Left colon (tissue), 2 donors: ENCODE measurements around the gene PADI3. TPM values are rescaled to one million over a fixed set of nuclear protein-coding genes. Genes with fewer than 3 reads are reported as not detected.

Experiments
- ATAC-seq: fragments of 200-7000 bp; cut with Tn5 transposase; one replicate; pipeline ENCODE4 v1.9.1; 2020; ENCODE audit warnings: mild to moderate bottlenecking, moderate library complexity
- DNase-seq, 2 donors: peaks; one replicate each; pipeline ENCODE4 v3.0.0-alpha.2; 2020
- intact Hi-C, 2 donors: fragments of 100-400 bp; cut with DNase I in 1 of 2; cut with micrococcal nuclease in 1 of 2; formaldehyde crosslinking; loops; one replicate each; pipeline versions ENCODE4 v1.11.2 to v1.14.0; 2022; cut with DNase I, micrococcal nuclease
- total RNA-seq, 2 donors: library from RNA; stranded (reverse); fragmentation: NEBNext Ultra II Directional; extraction: Animal tissue kit (Norgen Biotek cat#: 25700); gene quantifications; one replicate each; pipeline ENCODE4 v1.2.1, GENCODE V29; 2021
- donor health status: DM: no; HTN: no; CAD: no.
- donor health status: DM: yes; HTN: yes; CAD: no.

Gene PADI3
- total RNA-seq, 2 donors from 2014 or later = not detected

GRCh38 chr1:17213148-17213781 is 35.6 kb upstream of the PADI3 start:
- intact Hi-C loops = no loop called here
- no peak for DNase-seq
- no peak for ATAC-seq

DNA sequence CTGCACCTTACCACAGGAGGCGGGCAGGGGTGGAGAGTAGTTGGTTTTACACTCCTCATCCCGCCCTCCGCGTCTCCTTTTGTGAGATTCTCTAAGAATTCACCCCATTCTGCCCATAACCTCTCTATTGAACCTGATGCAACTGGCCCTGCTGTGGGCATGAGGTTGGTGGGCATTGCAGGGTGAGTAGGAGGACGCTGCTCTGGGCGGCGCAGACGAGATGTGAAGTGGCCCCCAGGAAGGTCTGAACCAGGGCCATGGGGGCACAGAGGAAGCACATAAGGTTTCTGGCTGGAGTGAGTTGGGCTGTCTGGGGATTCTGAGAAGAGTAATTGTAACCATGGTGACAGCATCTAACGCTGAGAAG is 35.1 kb upstream of the PADI3 start:
- ATAC-seq = no peak
- intact Hi-C loops = no loop called here

DNA sequence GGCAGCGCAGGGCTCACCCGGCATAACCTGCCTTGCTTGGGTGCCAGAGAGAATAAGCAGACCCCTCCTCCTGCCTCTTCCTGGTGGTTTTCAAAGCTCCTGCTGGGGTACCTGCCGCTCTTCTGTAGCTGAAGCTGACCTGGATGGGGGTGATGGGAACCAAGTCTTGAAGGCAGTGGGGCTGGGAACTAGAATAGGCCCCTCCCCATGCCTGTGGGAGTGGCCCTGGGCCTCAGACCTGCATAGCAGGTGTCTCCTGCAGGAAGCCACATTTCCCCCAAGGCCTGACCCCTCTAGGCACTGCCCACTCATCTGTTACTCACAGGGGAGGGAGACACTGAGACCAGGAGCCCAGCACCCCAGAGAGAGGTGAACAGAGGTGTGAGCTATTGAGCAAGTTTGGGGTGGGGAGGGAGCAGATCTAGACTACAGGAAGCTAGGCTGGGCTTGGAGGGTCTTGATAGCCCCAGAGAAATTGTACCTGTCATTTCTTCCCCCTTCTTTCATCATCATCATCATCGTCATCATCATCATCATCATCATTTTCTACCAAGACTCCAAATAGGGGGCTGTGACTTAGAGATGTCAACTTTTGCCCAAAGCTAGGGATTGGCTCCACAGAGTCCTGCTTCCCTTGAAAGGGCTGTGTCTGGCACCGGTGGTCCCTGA is 33.9 kb upstream of the PADI3 start:
- intact Hi-C loops = no loop called here
- DNase-seq (no peak), ATAC-seq (no peak)

More for the DNA sequence above, 35.1 kb upstream of the PADI3 start:
- DNase-seq = no peak

- ATAC-seq = no peak
Measured at GRCh38 chr1:17215545-17215890, 33.4 kb upstream of the PADI3 start.

DNA sequence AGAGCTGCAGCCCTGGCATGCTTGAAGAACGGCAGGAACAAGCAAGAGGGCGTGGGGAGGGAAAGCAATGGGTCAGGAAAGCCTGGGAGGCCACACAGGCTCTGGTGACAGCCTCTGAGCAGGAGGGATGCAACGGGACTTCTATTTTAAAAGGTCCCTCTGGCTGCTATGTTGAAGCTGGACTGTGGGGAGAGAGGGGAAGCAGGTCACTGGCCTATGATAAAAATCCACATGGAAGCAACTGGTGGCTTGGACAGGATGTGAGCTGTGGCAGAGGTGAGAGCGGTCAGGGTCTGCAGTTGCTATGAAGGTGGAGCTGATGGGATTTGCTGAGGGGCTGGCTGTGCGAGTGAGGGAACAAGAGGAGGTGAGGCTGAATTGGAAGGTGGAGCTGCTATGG is 32.8 kb upstream of the PADI3 start:
- intact Hi-C loops = no loop called here
- ATAC-seq (no peak), DNase-seq (no peak)

More at GRCh38 chr1:17215545-17215890, 33.4 kb upstream of the PADI3 start:
- intact Hi-C loops = no loop called here
- no peak for DNase-seq

DNA sequence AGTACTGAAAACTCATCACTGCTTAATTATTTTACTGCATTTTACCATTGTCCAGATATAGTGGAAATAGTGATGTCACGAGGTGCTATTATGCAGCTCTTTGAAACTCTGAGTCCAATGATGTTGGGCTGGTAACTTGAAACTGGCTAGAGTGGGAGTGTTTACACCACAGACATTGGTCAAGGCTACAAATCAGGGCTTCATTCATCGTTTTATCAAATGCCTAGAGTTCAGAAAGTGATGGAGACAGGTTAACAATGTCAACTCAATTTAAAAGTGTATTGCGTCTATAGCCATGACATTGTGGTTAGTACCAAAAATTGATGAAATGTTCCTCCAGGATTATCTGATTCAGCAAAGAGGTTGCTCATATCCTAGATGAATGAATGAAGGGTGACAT is 31.3 kb upstream of the PADI3 start:
- intact Hi-C loops = no loop called here
- ATAC-seq (no peak), DNase-seq (no peak)

DNA sequence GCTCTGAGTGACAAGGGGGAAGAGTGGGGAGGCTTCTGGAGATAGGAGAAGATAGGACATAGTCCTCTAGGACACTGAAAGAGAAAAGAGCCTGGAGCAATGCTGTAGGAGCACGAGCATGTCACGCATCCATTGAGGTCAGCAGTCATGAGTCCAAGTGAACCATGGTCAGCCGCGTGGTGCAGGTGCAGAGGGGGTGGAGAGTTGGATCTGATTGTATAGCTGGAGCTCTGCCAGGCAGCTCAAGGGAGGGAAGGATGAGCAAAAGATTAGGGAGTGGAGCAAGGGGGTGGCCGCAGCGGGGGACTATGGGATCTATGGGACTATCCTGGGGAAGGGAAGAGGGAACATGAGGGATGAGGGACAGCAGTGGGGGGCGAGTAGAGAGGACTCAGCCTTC is 30.0 kb upstream of the PADI3 start:
- intact Hi-C loops = no loop called here
- no peak for DNase-seq
- ATAC-seq = no peak

DNA sequence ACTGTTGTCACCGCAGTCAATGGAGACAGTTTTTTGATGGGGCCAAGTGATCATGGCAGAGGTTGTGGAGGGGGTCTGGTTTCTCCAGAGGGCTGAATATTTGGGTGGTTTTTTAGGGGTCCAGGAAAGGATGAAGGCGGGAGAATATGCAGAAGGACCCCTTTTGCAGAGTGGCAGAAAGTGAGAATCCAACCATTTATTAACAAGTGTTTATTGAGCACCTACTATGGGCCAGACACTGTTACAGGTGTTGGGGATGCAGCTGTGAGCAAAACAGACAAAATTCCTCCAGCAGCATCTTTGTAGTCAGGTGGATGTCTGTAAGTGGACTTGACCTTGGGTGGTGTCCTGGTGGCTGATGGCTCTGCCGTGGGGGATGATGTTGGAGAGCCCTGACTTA is 28.6 kb upstream of the PADI3 start:
- intact Hi-C loops = no loop called here
- DNase-seq = no peak
- ATAC-seq = no peak

DNA sequence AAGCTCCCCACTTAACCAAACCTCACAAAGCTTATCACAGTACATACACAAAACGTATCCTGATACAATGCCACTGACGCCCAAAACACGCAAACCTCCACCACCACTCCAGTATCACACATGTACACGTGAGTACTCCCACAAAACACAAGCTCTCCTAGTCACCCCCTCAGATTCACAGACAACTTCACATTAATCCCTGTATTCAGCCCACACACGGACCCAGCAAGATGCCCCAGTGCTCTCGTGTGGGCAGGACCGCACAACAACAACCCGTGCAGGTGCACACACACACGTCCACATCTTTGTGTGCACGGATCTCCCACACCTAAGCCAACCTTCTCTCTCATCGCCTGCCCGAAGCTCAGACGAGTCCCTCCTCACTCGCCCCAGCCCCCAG is 26.3 kb upstream of the PADI3 start:
- DNase-seq (no peak), ATAC-seq (no peak)
- intact Hi-C loops = no loop called here

DNA sequence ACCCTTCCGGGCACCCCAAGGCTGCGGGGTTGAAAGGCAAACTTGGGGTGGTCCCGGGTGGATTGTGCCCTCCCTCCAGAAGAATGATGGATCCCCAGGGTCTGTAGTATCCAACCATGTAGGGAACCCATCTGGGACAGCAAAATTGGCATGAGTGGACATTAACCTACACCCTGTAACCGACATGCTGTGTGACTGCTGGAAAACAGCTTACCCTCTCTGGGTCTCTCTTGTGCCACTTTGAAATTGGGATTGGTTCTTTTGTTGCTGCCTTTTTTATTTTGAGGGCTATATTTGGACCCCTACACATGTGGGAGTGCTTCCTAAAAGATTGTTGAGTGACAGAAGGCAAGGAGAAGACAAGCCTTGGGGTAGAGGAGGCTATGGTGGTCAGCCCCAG is 24.5 kb upstream of the PADI3 start:
- ATAC-seq = no peak
- intact Hi-C loops = no loop called here
- DNase-seq = no peak

GRCh38 chr1:17225140-17225539 is 23.8 kb upstream of the PADI3 start:
- DNase-seq (no peak), ATAC-seq (no peak)
- intact Hi-C loops = no loop called here

DNA sequence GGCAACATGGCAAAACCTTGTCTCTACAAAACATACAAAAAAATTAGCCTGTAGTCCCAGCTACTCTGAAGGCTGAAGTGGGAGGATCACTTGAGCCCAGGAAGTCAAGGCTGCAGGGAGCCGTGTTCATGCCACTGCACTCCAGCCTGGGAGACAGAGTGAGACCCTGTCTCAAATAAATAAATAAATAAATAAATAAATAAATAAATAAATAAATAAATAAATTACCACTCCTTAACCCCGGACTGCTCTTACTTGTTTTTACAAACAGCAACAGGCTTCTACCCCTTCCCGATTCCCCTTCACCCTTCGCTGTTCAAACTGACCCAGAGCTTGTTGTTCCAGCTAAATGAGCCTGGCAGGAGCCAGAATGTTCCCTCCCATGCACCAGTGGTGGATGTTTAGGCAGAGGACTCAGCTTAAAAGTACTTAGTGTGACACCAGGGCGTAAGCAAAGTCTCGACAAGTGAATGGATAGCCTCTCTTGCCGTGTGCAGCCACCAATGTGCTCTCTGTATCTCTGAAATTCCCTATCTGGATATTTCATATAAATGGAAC is 21.5 kb upstream of the PADI3 start:
- no peak for ATAC-seq
- no peak for DNase-seq
- intact Hi-C loops = no loop called here

DNA sequence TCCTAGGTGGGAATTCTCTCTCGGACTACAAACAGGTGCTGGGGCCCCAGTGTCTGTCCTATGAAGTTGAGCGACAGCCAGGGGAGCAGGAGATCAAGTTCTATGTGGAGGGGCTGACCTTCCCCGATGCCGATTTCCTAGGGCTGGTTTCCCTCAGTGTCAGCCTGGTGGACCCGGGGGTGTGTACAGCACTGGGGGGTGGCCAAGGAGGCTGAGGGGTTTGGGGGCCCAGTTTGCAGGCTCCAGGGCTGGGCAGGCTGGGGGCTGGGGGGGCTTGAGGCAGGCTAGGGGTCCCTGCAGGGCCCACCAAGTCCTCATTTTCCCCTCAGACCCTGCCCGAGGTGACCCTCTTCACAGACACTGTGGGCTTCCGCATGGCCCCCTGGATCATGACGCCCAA is 20.3 kb upstream of the PADI3 start:
- intact Hi-C loops = no loop called here
- DNase-seq = no peak
- no peak for ATAC-seq

GRCh38 chr1:17229379-17229778 is 19.5 kb upstream of the PADI3 start:
- DNase-seq (peak; percentile 68 to 74), ATAC-seq (peak; percentile 65)
- intact Hi-C loops = no loop called here

GRCh38 chr1:17230106-17230505 is 18.8 kb upstream of the PADI3 start:
- ATAC-seq = no peak
- intact Hi-C loops = no loop called here
- DNase-seq = no peak

DNA sequence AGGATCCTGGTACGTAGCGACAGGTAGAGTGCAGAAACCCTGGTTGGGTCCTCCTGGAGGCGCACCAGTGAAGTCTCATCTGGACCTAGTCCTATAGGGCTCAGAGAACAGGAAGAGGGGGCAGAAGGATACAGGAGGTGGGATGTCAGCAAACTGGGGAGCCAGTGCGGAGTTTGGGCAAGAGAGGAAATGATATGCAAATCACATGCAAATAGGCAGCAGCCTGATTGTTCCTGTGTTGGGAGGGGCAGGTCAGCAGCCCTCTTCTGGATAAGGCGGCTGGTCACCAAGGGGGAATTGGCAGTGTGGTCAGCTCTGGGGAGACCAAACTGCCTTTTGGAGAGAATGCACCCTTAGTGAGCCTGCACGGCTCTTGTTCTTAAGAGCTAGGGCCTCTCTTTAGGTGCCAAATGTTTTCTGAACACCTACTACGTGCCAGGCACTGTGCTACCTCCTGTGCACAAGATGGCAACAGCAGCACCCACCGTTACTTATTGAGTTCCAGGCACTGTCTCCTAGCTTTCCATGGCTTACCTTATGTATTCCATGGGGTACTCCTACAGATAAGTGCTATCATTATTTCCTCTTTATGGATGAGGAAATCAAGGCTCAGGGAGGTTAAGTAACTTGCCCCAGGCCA is 18.1 kb upstream of the PADI3 start:
- ATAC-seq (no peak), DNase-seq (no peak)
- intact Hi-C loops = no loop called here

DNA sequence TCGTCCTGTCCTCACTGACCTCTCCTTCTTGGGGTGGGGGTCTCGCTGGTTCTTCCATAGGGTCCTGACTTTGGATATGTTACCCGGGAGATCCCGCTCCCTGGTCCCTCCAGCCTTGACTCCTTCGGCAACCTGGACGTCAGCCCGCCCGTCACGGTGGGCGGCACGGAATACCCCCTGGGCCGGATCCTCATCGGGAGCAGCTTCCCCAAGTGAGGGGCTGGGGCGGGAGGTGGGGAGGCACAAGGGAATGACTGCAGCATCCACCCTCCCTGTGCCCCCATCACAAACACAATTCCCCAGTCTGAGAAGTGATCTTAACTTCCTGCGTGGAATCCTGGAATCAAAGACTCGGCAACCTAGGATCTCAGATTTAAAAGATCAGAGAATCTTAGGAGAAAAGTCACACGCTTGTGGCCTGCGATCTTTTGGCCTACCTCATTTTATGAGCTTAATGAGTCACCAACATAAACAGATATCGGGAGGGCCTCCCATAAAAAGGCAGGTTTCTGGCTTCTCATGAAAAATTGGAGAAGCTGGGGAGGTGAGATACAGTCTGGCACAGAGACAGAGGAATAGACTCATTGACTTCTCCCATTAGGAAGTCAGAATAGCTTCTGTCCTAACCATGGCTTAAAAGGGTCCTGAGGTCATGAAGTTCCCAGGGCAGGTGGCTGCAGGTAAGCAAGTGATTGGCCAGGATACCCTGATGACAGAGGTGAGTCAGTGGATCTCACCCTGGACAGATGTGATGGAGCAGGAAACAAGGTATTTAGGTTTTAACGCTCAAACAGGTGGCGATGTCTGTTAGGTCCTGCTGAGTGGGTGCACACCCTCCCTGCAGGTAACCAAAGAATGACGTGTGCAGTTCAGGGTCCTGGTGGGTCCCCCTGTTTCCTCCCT is 15.9 kb upstream of the PADI3 start:
- DNase-seq (peak; percentile 31 to 53), ATAC-seq (peak; percentile 53)
- intact Hi-C loops = no loop called here

- DNase-seq (peak; percentile 90 to 95), ATAC-seq (peak; percentile 77)
- intact Hi-C loops = no loop called here
Measured at GRCh38 chr1:17233675-17234320, 15.1 kb upstream of the PADI3 start.

GRCh38 chr1:17234405-17234804 is 14.5 kb upstream of the PADI3 start:
- intact Hi-C loops = no loop called here
- DNase-seq = no peak
- no peak for ATAC-seq
